Neutrophil (primary cell): ENCODE data around the gene ASB7.

Source experiments
- H3K27ac ChIP-seq: fragments of 200-600 bp; sonication (generic); 2 replicates; pipeline ENCODE4 v1.5.1; 2016; ENCODE audit warnings: mild to moderate bottlenecking, moderate library complexity
- H3K27me3 ChIP-seq: fragments of 200-600 bp; sonication (generic); 2 replicates; pipeline ENCODE4 v1.6.0; 2016; ENCODE audit warnings: mild to moderate bottlenecking
- H3K36me3 ChIP-seq: fragments of 200-600 bp; sonication (generic); 2 replicates; pipeline ENCODE4 v1.5.1; 2017
- H3K4me1 ChIP-seq, 2 experiments: fragments of 200-600 bp in 1 of 2; sonication (generic) in 1 of 2; 1 replicate in 1 of 2; 2 replicates in 1 of 2; pipeline versions ENCODE4 v1.5.1 to v1.6.1; 2013 to 2016; ENCODE audit warnings: low read depth in 1 of 2, low read length in 1 of 2, mild to moderate bottlenecking in 1 of 2, moderate library complexity in 1 of 2; ENCODE audit not compliant: control insufficient read depth in 1 of 2, insufficient read depth in 1 of 2
- H3K4me3 ChIP-seq, 2 experiments: fragments of 200-600 bp in 1 of 2; sonication (generic) in 1 of 2; 1 replicate in 1 of 2; 2 replicates in 1 of 2; pipeline ENCODE4 v1.5.1; 2013 to 2016; ENCODE audit warnings: low read depth in 1 of 2, low read length in 1 of 2, mild to moderate bottlenecking in 1 of 2, moderate library complexity in 1 of 2
- H3K9me3 ChIP-seq: fragments of 200-600 bp; sonication (generic); 2 replicates; pipeline ENCODE4 v1.5.1; 2016
- TF ChIP-seq, protein P1 (sequence below): fragments of 200-600 bp; sonication (generic); IDR thresholded peaks from 2 replicates; pipeline ENCODE4 v1.5.1; 2016; ENCODE audit warnings: antibody characterized with exemption

Gene ASB7

DNA sequence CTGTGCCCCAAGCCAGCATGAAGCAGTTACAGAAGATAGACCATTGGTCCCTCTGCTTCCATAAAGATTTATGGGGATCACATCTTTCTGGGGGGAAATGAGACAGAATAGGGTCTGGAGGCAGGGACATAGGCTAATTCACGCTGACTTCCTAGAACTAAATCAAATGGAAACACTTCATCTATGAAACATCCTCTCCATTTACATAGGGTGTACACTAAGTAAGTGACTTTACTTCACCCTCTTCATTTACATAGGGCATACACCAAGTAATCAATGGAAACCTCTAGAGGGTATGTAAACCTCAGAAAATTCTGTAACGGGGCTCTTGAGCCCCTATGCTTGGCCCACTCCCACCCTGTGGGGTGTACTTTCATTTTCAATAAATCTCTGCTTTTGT lies 10.6 kb upstream of the ASB7 start:
- no peak overlapping the region for H3K27ac ChIP-seq
- TF ChIP-seq, protein P1, sequence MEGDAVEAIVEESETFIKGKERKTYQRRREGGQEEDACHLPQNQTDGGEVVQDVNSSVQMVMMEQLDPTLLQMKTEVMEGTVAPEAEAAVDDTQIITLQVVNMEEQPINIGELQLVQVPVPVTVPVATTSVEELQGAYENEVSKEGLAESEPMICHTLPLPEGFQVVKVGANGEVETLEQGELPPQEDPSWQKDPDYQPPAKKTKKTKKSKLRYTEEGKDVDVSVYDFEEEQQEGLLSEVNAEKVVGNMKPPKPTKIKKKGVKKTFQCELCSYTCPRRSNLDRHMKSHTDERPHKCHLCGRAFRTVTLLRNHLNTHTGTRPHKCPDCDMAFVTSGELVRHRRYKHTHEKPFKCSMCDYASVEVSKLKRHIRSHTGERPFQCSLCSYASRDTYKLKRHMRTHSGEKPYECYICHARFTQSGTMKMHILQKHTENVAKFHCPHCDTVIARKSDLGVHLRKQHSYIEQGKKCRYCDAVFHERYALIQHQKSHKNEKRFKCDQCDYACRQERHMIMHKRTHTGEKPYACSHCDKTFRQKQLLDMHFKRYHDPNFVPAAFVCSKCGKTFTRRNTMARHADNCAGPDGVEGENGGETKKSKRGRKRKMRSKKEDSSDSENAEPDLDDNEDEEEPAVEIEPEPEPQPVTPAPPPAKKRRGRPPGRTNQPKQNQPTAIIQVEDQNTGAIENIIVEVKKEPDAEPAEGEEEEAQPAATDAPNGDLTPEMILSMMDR: no peak
- peaks cover 0 to 3% of the 10 kb centered on the region in 2 experiments for H3K4me1 ChIP-seq
- H3K4me3 ChIP-seq: no peak overlapping the region
- H3K9me3 ChIP-seq: peaks cover 12% of the 10 kb centered on the region
- no peaks in the 10 kb centered on the region for H3K27me3 ChIP-seq
- H3K36me3 ChIP-seq: no peaks in the 10 kb centered on the region

DNA sequence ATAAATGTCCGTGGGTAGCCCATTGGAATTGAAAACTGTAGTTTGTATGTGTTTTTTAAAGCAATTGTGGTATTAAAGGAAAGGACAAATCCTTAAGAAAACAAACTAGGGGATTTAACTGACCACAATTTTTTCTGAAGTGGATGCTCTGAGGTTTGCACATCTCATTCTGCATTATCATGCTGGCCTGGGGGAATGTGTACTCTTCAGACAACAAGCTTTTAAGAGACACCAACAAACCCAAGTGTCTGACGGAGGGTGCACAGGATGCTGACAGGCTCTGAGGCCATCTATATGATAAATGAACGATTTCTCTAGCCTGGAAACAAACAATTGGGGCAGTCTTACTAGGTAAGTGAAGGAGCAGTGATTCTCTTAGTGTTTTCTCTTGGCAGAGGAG lies 9.5 kb upstream of the ASB7 start:
- Histone ChIP-seq H3K27ac (no peak overlapping the region), H3K4me3 (no peak overlapping the region), H3K4me1 (peaks cover 0 to 7% of the 10 kb centered on the region in 2 experiments), H3K36me3 (no peaks in the 10 kb centered on the region), H3K27me3 (no peaks in the 10 kb centered on the region), H3K9me3 (peaks cover 9% of the 10 kb centered on the region)
- TF ChIP-seq, protein P1: no peak

DNA sequence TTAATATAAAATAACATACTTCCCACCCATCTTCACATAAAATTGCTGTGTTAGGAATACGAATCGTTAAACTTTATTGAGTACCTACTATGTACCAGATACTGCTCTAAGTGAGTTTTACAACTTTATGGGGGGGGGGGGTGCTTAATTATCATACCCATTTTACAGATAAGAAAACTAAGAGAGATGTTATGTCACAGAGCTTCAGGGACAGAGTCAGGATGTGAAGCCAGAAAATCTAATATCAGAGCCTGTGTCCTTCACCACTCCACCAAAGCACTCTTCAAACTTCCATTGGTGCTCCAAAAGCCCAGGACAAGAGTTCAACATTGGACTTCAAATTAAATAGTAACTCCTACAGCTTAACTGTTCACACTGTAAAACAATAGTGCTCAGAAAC lies 9.0 kb upstream of the ASB7 start:
- TF ChIP-seq, protein P1: no peak
- no peaks in the 10 kb centered on the region for H3K27me3 ChIP-seq

DNA sequence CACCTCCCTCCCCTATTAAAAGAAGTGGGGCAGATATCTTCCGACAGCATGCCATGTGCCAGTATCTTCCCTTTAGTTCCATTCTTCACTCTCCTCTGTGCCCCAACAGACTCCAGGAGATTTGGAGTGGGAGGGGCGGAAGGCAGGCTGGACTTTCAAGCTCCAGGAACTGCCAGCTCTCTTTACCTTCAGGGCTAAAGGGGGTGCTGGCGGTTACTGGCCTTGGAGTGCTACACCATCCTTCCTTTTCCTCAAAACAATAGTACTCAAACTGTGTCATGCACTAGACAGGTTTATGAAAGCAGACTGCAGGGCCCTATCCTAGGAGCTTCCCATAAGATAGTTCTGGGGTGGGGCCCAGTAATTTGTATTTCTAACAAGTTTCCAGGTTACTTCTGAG lies 6.4 kb upstream of the ASB7 start:
- Histone ChIP-seq H3K9me3 (no peaks in the 10 kb centered on the region), H3K4me3 (no peak overlapping the region), H3K4me1 (peaks cover 4 to 12% of the 10 kb centered on the region in 2 experiments), H3K27ac (no peak overlapping the region), H3K27me3 (no peaks in the 10 kb centered on the region), H3K36me3 (no peaks in the 10 kb centered on the region)
- TF ChIP-seq, protein P1: no peak

More for the DNA sequence above, 9.0 kb upstream of the ASB7 start:
- peaks cover 7% of the 10 kb centered on the region for H3K9me3 ChIP-seq
- H3K36me3 ChIP-seq: no peaks in the 10 kb centered on the region
- H3K4me1 ChIP-seq: peaks cover 0 to 7% of the 10 kb centered on the region in 2 experiments
- H3K27ac ChIP-seq: no peak overlapping the region
- H3K4me3 ChIP-seq: no peak overlapping the region

DNA sequence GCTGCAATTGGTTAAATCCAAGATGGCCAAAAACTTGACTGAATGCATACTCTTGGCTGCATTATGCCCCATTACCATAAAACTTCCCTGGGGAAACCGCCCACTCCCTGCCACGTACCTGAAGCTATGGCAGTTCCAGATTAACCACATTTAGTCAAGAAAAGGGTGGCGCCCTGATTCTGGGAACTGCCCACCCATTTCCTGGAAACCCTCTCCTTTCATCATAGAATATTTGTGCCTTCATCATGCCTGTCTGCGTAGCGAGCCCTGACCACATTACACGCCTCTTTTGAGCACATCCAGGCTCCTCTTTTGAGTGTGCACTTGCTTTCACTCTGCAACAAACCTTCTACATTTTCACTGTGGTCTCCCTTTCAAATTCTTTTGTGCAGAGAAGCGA lies 5.6 kb upstream of the ASB7 start:
- no peaks in the 10 kb centered on the region for H3K27me3 ChIP-seq
- H3K36me3 ChIP-seq: no peaks in the 10 kb centered on the region
- peaks cover 13 to 20% of the 10 kb centered on the region in 2 experiments for H3K4me1 ChIP-seq
- H3K9me3 ChIP-seq: no peaks in the 10 kb centered on the region
- TF ChIP-seq, protein P1: no peak
- H3K27ac ChIP-seq: no peak overlapping the region
- no peak overlapping the region for H3K4me3 ChIP-seq

DNA sequence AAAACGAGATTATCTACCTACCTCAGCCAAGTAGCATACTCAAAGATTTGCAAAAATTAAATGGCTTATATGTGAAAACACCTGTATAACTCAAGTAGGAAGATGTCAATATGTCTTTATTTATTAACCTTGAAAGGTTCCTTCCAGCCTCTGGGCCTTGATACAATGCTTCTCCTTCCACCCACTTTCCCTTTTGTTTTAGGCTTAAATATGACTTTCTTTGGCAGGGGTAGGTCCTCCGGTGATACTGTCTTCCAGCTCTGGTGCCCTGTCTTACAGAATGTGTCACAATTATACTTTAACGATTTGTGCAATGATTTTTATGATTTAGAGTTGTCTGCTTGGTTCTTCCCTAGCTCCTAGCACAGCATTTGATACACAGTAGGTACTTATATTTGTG lies 4.5 kb upstream of the ASB7 start:
- Histone ChIP-seq H3K27me3 (no peaks in the 10 kb centered on the region), H3K4me3 (no peak overlapping the region), H3K36me3 (no peaks in the 10 kb centered on the region), H3K9me3 (no peaks in the 10 kb centered on the region), H3K4me1 (peaks cover 18 to 22% of the 10 kb centered on the region in 2 experiments), H3K27ac (no peak overlapping the region)
- TF ChIP-seq, protein P1: no peak
